ENCODE data around the gene FREM1.

GRCh38 chr9:14747111-14747510 is 163.1 kb downstream of the FREM1 start:
- TF ChIP-seq, protein P1, sequence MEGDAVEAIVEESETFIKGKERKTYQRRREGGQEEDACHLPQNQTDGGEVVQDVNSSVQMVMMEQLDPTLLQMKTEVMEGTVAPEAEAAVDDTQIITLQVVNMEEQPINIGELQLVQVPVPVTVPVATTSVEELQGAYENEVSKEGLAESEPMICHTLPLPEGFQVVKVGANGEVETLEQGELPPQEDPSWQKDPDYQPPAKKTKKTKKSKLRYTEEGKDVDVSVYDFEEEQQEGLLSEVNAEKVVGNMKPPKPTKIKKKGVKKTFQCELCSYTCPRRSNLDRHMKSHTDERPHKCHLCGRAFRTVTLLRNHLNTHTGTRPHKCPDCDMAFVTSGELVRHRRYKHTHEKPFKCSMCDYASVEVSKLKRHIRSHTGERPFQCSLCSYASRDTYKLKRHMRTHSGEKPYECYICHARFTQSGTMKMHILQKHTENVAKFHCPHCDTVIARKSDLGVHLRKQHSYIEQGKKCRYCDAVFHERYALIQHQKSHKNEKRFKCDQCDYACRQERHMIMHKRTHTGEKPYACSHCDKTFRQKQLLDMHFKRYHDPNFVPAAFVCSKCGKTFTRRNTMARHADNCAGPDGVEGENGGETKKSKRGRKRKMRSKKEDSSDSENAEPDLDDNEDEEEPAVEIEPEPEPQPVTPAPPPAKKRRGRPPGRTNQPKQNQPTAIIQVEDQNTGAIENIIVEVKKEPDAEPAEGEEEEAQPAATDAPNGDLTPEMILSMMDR (IDR thresholded peaks at IDR 0.05) = no peak
- TF ChIP-seq POLR2AphosphoS5 (IDR thresholded peaks at IDR 0.05) = no peak
- no peak for TF ChIP-seq POLR2A (IDR thresholded peaks at IDR 0.05)

All from breast epithelium (tissue), 3 donors.